NK-92 treated with Interleukin-12 subunit alpha and Interleukin-12 subunit beta, amount 100 ng/mL, for 24 hours (cell line): ENCODE data around the gene ZNF407.

ENCODE experiments used
- DNase-seq: peaks from one replicate; lab custom pipeline; 2025; lab: John Stamatoyannopoulos, UW

The ZNF407 gene

GRCh38 chr18:74728586-74728985 is 130.9 kb downstream of the ZNF407 start:
- no peak for DNase-seq

DNA sequence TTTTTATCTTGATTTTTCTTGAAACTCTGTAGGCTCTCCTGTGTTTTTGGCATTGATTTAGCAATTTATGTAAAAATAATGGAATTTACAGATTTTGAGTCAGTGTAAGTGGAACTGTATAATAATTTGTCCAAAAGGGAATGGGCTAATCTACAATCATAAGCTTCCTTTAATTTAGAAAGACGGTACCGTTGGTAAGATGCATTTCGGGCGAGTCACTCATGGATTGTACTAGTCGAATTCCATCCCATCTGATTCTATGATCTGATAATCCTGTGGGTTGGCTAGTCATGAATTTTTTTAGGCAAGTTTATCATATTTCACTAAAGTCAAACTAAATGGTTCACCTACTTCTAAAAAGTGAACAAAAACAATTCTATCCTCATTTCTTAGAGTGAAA is 133.4 kb downstream of the ZNF407 start:
- no peak for DNase-seq

DNA sequence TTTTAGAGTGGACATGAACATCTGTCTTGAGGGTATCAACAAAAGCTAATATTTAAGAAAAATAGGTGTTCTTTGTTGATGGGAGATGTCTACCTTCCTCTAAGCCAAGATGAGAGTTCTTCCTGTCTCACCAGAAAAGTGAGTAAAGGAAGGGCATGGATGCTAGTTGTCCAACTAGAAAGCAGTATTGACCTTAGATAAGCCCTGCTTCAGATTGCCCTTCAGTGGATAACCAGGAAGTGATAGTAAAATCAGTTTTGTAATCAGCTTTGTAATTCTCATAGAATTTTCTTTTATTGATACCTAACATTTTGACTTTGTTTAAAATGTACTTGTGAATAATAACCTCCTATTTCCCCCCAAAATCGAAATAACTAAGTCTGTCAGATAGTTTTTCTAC is 134.7 kb downstream of the ZNF407 start:
- DNase-seq = no peak

DNA sequence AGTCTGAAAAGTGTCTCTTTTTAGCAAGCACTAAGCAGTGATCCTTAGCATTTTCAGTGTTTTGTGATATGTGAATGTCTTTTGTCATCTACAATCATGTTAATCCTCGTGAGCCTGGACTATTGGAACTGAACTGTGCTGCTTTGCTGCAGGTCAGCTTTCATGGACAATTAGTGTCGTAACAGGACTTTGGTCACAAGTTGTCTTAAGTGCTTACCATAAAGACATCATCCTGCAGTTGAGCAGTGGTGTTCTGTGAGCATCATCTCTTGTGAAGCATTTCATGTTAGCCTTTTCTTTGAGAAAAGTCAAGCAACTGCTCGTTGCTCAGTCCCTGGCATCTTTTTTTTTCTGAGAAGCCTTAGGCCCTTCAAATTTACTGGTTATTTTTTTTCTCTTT is 135.9 kb downstream of the ZNF407 start:
- no peak for DNase-seq

DNA sequence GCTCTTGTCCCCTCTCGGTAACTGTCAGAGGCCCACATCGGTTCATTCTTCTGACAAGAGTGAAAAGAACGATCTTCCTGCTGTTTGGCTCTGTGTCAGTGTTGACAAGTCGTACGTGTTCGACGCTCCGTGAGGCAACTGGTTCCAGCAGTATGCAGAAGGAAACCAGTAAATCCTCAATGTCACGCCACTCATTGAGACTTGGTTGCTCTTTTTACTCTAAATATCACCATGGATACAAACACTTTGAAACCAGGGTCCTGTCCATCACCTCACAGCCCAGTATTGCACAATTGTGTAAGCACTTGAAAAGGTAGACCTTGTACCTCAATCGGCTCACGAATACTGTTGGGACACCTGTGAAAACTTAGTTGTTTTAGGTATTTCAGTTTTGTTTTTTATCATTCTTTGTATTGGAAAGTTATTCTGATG is 136.4 kb downstream of the ZNF407 start:
- no peak for DNase-seq

DNA sequence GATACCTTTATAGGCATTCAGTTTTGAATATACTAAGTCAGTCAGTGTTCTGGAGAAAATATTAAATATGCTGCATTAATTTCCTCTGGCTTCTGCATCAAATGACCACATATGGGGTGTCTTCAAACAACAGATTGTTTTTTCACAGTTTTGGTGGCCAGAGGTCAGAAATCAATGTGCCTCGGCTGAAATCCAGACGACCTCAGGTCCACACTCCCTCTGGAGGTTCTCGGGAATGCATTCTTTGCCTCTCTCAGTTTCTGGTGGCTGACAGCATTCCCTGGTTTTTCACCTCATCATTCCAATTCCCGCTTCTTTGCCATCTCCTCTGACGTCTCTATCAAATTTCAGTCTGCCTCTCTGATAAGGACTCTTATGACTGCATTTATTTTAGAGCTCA is 142.3 kb downstream of the ZNF407 start:
- no peak for DNase-seq

- no peak for DNase-seq
These were observed 145.0 kb downstream of the ZNF407 start for GRCh38 chr18:74742573-74743243.

GRCh38 chr18:74745633-74746403 is 148.1 kb downstream of the ZNF407 start:
- DNase-seq = no peak

GRCh38 chr18:74748809-74749208 is 151.1 kb downstream of the ZNF407 start:
- DNase-seq = no peak

- DNase-seq = no peak
These were observed 161.3 kb downstream of the ZNF407 start for GRCh38 chr18:74758995-74759394.

DNA sequence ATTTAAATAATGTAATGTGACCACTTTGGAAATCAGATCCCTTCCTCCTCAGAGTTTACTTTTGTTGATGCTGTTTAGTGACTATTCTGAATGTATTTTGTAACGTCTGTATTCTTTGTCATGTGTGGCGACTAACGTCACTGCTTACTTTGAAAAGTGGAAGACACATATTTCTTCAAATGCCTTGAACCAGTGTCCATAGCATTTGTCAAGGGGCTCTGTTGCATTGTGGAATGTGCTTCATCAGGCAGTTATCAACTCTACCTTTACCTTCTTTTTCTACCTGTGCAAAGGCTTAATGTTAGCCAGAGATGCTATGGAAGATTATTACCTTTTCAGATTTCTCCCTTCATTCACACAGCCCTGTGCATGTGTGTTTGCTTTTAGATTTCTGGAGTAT is 162.4 kb downstream of the ZNF407 start:
- no peak for DNase-seq

- DNase-seq = no peak
These were observed 162.8 kb downstream of the ZNF407 start for GRCh38 chr18:74760436-74760835.

- no peak for DNase-seq
These were observed 168.6 kb downstream of the ZNF407 start for GRCh38 chr18:74766251-74766650.

- DNase-seq = no peak
These were observed 170.4 kb downstream of the ZNF407 start for GRCh38 chr18:74768096-74768495.

DNA sequence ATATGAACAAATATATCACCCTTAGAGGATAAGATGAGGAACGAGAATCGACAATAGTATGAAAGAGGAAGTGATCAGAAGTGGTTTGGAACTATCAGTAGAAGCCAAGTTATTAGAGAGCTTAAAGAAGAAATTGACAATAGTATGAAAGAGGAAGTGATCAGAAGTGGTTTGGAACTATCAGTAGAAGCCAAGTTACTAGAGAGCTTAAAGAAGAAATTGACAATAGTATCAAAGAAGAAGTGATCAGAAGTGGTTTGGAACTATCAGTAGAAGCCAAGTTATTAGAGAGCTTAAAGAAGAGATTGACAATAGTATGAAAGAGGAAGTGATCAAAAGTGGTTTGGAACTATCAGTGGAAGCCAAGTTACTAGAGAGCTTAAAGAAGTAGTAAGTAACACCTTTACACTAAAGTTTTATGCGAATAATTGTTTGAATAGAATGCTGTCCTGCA is 175.5 kb downstream of the ZNF407 start:
- DNase-seq = no peak

GRCh38 chr18:74774486-74774885 is 176.8 kb downstream of the ZNF407 start:
- no peak for DNase-seq

DNA sequence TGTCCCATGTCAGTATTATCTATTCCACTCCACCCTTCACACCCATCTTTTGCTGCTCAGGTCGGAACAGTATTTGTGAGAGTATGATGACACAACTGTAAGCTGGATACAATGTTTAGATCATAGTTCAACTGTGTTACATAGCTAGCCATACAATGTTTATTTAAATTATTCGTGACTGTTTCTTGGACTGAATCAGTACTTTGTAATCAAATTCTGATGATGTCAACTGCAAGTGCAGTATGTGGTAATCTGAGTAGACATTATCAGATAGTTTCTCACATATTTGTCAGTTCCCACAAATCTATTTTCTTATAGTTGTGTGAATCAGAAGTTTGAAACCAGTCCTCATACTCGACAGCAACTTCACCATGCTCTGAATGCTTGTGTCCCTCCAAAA is 177.6 kb downstream of the ZNF407 start:
- no peak for DNase-seq

- no peak for DNase-seq
These were observed 180.6 kb downstream of the ZNF407 start for GRCh38 chr18:74778191-74778847.

DNA sequence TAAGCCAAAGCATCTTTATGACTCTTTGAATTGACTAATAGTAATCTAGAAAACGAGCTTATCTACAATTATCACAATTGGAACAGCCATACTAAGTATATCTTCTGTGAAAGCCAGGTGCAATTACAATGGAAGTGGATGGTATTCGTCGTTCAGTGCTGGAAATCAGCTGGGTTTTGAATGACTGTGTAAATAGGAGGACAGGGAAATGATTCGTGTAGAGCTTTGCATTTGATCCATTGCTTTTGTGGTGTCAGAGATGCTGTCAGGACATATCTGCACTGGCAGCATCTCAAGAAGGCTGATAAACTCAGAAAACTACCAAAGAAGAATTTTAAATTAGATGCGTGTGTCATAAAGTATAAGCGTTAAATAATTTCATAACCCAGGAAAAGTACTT is 187.1 kb downstream of the ZNF407 start:
- no peak for DNase-seq

- DNase-seq = no peak
These were observed 188.0 kb downstream of the ZNF407 start for GRCh38 chr18:74785632-74786031.

DNA sequence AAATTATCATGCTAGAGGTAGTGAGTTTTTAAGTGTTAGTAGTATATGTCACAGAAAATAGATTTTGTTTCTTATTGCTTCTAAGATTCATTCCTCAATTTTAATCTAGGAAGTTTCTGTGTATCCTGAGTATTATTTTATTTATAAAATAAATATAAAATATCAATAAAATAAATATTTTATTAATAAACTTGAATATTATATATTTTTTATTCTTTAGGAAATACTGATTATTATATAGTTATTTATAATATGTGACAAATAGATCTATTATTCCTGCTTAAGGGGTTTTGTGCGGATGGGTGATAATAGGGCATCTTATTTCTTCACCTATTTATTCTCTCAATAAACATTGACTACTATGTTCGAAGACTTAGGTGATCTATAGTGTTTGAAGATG is 191.0 kb downstream of the ZNF407 start:
- no peak for DNase-seq

- no peak for DNase-seq
These were observed 191.4 kb downstream of the ZNF407 start for GRCh38 chr18:74789078-74789477.

GRCh38 chr18:74790451-74790850 is 192.8 kb downstream of the ZNF407 start:
- no peak for DNase-seq
